K562 (cell line): Measurements from ENCODE around the gene ENTREP1.

Experiments
- BDP1 ChIP-seq: IDR thresholded peaks from 3 replicates; pipeline ENCODE4 v1.6.1; 2011; ENCODE audit not compliant: insufficient read length, insufficient read depth
- CTCF ChIP-seq, 3 experiments: IDR thresholded peaks in 2 of 3; conservative IDR thresholded peaks in 1 of 3; 2 replicates each; pipeline ENCODE4 v1.5.1; 2011 to 2012; ENCODE audit warnings: low read length in 3 of 3, mild to moderate bottlenecking in 3 of 3, control low read depth in 2 of 3, improper control_type of control experiment in 1 of 3, inconsistent platforms in 1 of 3, low read depth in 1 of 3, mixed read lengths in 1 of 3, moderate library complexity in 1 of 3; ENCODE audit not compliant: insufficient read depth in 2 of 3
- GTF2F1 ChIP-seq: IDR thresholded peaks from 2 replicates; pipeline ENCODE4 v1.6.1; 2011; ENCODE audit warnings: low read depth, low read length, improper control_type of control experiment
- HNRNPUL1 ChIP-seq: fragments of 200-400 bp; formaldehyde crosslinking; IDR thresholded peaks from 2 replicates; pipeline ENCODE4 v1.6.1; 2017; ENCODE audit warnings: low read length
- IFI16 ChIP-seq: fragments of 250-450 bp; sonication (Bioruptor Pico); IDR thresholded peaks from 2 replicates; pipeline ENCODE4 v2.1.2; 2022; ENCODE audit warnings: mild to moderate bottlenecking, inconsistent platforms
- NFYB ChIP-seq: IDR thresholded peaks from 2 replicates; pipeline ENCODE4 v1.6.1; 2011; ENCODE audit warnings: mild to moderate bottlenecking, moderate library complexity; ENCODE audit not compliant: insufficient read length; ENCODE audit errors: extremely low read depth
- NRF1 ChIP-seq, 2 experiments: fragments of 450-650 bp; IDR thresholded peaks in 1 of 2; conservative IDR thresholded peaks in 1 of 2; 2 replicates each; pipeline ENCODE4 v1.6.1; 2014; ENCODE audit warnings: mild to moderate bottlenecking in 2 of 2
- RFX5 ChIP-seq: IDR thresholded peaks from 2 replicates; pipeline ENCODE4 v1.6.1; 2011; ENCODE audit warnings: low read depth, mild to moderate bottlenecking, improper control_type of control experiment, low read length
- SRF ChIP-seq, 2 experiments: fragments of 250-450, 450-650 bp in 1 of 2; sonication (Bioruptor Pico) in 1 of 2; sonication (generic) in 1 of 2; formaldehyde crosslinking; IDR thresholded peaks; 2 replicates each; pipeline versions ENCODE4 v1.5.0 to v1.5.1; 2020 to 2022; ENCODE audit warnings: mild to moderate bottlenecking in 1 of 2, missing genetic modification reagents in 1 of 2
- TBL1XR1 ChIP-seq, 2 experiments: IDR thresholded peaks; 2 replicates each; pipeline ENCODE4 v1.6.1; 2012; ENCODE audit warnings: improper control_type of control experiment in 2 of 2, low read length in 2 of 2, mild to moderate bottlenecking in 1 of 2
- TCF7L2 ChIP-seq: fragments of 150-350 bp; IDR thresholded peaks from 2 replicates; pipeline ENCODE4 v1.6.1; 2016; ENCODE audit warnings: low read depth, mild to moderate bottlenecking, low read length, moderate library complexity
- YY1 ChIP-seq, 3 experiments: IDR thresholded peaks; 2 replicates each; pipeline ENCODE4 v1.6.1; 2011; ENCODE audit warnings: low read length in 2 of 3, mild to moderate bottlenecking in 2 of 3, moderate library complexity in 2 of 3, borderline replicate concordance in 1 of 3, control low read depth in 1 of 3, low read depth in 1 of 3; ENCODE audit not compliant: insufficient read depth in 3 of 3, insufficient replicate concordance in 2 of 3, control insufficient read depth in 1 of 3, insufficient read length in 1 of 3; ENCODE audit errors: extremely low read depth in 1 of 3
- ZNF431 ChIP-seq: sonication (generic); formaldehyde crosslinking; IDR thresholded peaks from 2 replicates; pipeline ENCODE4 v1.8.0; 2022; ENCODE audit warnings: mild to moderate bottlenecking, missing genetic modification reagents

GRCh38 chr9:69299826-69300225 lies 25.2 kb upstream of the ENTREP1 start:
- TF ChIP-seq YY1 (IDR thresholded peaks at IDR 0.05; ENCODE audit: borderline replicate concordance in 1 of 3, control insufficient read depth in 1 of 3, extremely low read depth in 1 of 3, insufficient read depth in 3 of 3, insufficient read length in 1 of 3, insufficient replicate concordance in 2 of 3, low read depth in 1 of 3, low read length in 2 of 3) (no peak), TCF7L2 (no peak), NFYB (no peak), SRF (CRISPR knock-in tag; IDR thresholded peaks at IDR 0.05) (no peak), NRF1 (conservative IDR thresholded peaks at IDR 0.05 in 1 of 2, IDR thresholded peaks at IDR 0.05 in 1 of 2) (no peak), TBL1XR1 (IDR thresholded peaks at IDR 0.05; ENCODE audit: low read length in 2 of 2) (no peak), ZNF431 (CRISPR knock-in tag) (no peak), BDP1 (no peak), IFI16 (CRISPR knock-in tag) (no peak), GTF2F1 (no peak), RFX5 (no peak), HNRNPUL1 (no peak), CTCF (IDR thresholded peaks at IDR 0.05 in 2 of 3, conservative IDR thresholded peaks at IDR 0.05 in 1 of 3; ENCODE audit: insufficient read depth in 2 of 3, low read depth in 1 of 3, low read length in 3 of 3) (no peak)
